ENCODE data around the gene PLD5.
"Not testable (repeated sequence)": the region's sequence is repeated elsewhere in the genome, so short reads cannot be mapped to it uniquely, and the experiment has no call there.

Gene PLD5

DNA sequence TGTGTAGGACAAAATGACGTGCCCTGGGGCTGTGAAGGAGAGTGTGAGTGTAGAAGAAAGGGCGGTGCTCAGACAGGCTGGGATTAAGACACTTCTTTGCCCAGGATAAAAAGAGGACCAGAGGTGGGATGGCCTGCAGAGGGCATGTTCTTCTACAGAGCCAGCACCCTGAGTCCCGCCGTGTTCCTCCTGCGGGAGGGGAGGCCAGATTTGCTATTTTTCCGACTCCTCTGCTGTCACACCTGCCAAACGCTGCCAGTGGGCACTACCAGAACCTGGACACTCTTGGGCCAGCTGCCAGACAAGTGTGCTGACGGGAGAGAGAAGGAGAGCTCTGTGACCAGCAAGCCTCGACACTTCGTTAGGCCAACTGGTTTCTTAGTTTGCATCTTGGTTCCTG is 206.4 kb downstream of the PLD5 start:
- H3K4me3 ChIP-seq (ENCODE audit: low read depth, low read length) = no peak overlapping the region
- TF ChIP-seq, protein P1, sequence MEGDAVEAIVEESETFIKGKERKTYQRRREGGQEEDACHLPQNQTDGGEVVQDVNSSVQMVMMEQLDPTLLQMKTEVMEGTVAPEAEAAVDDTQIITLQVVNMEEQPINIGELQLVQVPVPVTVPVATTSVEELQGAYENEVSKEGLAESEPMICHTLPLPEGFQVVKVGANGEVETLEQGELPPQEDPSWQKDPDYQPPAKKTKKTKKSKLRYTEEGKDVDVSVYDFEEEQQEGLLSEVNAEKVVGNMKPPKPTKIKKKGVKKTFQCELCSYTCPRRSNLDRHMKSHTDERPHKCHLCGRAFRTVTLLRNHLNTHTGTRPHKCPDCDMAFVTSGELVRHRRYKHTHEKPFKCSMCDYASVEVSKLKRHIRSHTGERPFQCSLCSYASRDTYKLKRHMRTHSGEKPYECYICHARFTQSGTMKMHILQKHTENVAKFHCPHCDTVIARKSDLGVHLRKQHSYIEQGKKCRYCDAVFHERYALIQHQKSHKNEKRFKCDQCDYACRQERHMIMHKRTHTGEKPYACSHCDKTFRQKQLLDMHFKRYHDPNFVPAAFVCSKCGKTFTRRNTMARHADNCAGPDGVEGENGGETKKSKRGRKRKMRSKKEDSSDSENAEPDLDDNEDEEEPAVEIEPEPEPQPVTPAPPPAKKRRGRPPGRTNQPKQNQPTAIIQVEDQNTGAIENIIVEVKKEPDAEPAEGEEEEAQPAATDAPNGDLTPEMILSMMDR (conservative IDR thresholded peaks at IDR 0.05; ENCODE audit: low read depth, low read length) = no peak
- DNase-seq (ENCODE audit: low read depth) = no peak

- DNase-seq (ENCODE audit: low read depth); H3K4me3 ChIP-seq (ENCODE audit: low read depth, low read length): not testable (repeated sequence)
Observed at GRCh38 chr1:242314865-242315264, 209.6 kb downstream of the PLD5 start.

DNA sequence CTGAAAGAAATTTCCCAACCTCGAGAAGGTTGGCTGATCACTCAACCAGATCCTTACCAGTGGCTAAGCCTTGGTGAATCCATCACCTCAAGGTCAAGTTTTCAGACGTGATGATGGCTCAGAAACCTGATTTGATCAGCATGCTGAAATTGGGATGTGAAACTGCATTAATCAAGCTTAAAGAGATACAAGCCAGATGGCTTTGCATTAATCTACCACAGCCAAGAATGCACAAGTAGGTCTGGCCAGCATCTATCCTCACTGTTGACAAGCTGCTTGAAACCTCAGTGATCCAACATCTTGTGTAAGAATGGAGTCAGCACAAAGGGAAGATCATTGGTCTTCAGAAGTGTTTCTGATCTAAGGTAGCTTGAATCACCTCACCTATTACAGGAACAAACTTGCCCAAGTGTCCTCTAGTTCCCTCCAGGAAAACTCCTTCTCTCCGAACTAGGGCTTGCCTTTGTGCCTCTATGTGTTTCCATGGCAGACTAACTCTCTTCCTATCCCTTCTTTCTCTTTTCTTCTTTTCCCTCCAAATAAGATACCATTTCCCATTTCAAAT is 210.3 kb downstream of the PLD5 start:
- H3K4me3 ChIP-seq (ENCODE audit: low read depth, low read length); DNase-seq (ENCODE audit: low read depth): not testable (repeated sequence)

DNA sequence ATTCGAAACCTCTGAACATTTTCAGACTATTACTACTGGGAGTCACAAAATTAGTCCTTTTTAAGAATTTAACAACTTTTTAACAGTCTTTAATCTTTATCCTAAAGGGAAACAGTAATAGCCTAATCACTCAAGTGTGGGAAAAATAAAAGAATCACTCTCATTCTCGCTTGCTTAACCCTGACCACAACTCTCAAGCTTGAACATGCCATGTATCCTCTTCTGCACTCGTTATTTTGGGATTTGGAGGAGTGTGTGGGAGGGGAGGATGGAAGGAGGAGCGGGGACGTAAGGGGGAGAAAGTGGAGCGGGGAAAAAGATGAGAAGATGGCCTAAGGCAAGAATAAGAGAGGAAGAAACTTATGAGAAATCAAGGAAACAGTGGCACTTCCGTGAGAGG is 215.8 kb downstream of the PLD5 start:
- not testable (repeated sequence) for H3K4me3 ChIP-seq (ENCODE audit: low read depth, low read length); DNase-seq (ENCODE audit: low read depth)

GRCh38 chr1:242293781-242294180 is 230.7 kb downstream of the PLD5 start:
- not testable (repeated sequence) for H3K4me3 ChIP-seq (ENCODE audit: low read depth, low read length); DNase-seq (ENCODE audit: low read depth)

- H3K4me3 ChIP-seq (ENCODE audit: low read depth, low read length); DNase-seq (ENCODE audit: low read depth): not testable (repeated sequence)
Observed at GRCh38 chr1:242288067-242288466, 236.4 kb downstream of the PLD5 start.

- H3K4me3 ChIP-seq (ENCODE audit: low read depth, low read length); DNase-seq (ENCODE audit: low read depth): not testable (repeated sequence)
Observed at GRCh38 chr1:242282758-242283485, 241.6 kb downstream of the PLD5 start.

GRCh38 chr1:242278406-242278805 is 246.1 kb downstream of the PLD5 start:
- H3K4me3 ChIP-seq (ENCODE audit: low read depth, low read length); DNase-seq (ENCODE audit: low read depth): not testable (repeated sequence)

DNA sequence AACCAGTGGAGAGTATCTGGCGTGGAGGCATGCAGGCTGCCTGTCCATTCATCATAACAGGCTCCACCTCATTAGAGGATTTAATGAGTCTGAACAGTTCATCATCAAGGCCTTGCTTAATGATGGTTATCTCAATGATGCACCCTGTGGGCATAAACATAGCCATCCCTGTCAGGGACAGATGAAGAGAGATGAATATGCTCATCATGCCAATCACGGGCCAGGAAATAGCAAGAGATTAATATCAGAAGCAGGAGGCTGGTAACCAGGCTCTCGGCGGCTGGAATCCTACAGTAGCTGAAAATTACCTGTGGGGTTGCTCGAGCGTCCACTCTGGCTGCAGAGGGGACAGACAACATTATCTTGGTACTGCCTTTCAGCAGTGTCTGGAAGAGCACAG is 247.7 kb downstream of the PLD5 start:
- DNase-seq (ENCODE audit: low read depth); H3K4me3 ChIP-seq (ENCODE audit: low read depth, low read length): not testable (repeated sequence)

GRCh38 chr1:242267004-242267403 is 257.5 kb downstream of the PLD5 start:
- DNase-seq (ENCODE audit: low read depth); H3K4me3 ChIP-seq (ENCODE audit: low read depth, low read length): not testable (repeated sequence)

- not testable (repeated sequence) for H3K4me3 ChIP-seq (ENCODE audit: low read depth, low read length); DNase-seq (ENCODE audit: low read depth)
Observed at GRCh38 chr1:242264419-242264818, 260.1 kb downstream of the PLD5 start.

- H3K4me3 ChIP-seq (ENCODE audit: low read depth, low read length) = no peak overlapping the region
- TF ChIP-seq, protein P1 (conservative IDR thresholded peaks at IDR 0.05; ENCODE audit: low read depth, low read length) = no peak
- no peak for DNase-seq (ENCODE audit: low read depth)
Observed at GRCh38 chr1:242245255-242245654, 279.2 kb downstream of the PLD5 start.

DNA sequence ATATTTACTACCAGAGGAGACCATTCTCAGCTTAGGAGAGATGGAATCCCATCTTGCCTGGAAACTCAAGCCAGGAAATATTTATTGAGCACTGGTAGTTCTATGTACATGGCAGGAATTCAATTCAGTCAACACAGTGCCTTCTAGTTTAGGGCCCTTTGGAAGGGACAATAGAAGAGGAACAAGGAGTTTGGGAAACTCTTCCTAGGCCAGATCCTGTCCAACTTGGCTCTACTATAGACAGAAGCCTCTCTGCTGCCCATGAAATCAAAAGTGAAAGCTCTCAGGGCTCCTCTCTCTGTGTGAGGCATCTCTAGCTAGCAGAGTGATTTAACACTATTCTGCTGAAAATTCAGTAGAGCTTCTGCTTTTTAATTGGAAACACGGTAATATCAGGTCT is 281.0 kb downstream of the PLD5 start:
- TF ChIP-seq, protein P1 (conservative IDR thresholded peaks at IDR 0.05; ENCODE audit: low read depth, low read length) = no peak
- no peak overlapping the region for H3K4me3 ChIP-seq (ENCODE audit: low read depth, low read length)
- no peak for DNase-seq (ENCODE audit: low read depth)
